D341Med (cell line): ENCODE data around the gene ZFAND3.
"Not testable (repeated sequence)": the region's sequence is repeated elsewhere in the genome, so short reads cannot be mapped to it uniquely, and the experiment has no call there.

Source experiments
- DNase-seq: peaks from one replicate; pipeline ENCODE4 v3.0.0; 2012; ENCODE audit warnings: low spot score

Gene ZFAND3

DNA sequence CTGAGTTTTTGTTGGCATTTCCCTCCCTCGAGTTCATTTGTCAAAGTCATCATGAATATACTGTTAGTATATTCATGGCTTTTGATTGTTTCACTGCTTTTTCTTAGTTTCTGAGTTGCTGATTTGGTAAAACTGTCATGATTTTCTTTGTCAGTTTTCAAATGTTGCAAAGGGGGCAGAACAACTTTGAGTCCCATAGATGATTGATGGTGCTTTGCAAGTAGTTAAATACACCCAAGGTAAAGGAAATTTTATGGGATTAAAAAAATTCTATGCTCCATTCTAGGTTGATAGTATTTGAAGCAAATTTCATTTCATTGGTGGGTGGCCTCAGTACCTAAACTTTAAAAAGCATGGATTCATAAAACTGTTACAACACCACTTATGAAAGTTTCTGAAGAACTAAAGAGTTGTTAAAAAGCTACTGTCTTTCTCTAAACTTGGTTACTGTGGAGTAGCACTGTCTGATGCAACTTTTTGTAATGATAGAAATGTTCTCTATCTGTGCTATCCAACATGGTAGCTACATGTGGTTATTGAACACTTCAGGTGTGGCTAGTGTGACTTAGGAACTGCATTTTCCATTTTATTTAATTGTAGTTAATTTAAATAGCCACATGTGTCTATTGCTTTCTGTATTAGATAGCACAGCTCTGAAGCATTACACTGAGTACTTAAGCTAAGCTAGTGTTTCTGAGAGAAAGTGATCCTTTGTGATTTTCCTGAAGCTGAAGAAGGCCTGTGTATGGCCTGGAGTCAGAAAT, 153.6 kb downstream of the ZFAND3 start:
- DNase-seq, result no peak

DNA sequence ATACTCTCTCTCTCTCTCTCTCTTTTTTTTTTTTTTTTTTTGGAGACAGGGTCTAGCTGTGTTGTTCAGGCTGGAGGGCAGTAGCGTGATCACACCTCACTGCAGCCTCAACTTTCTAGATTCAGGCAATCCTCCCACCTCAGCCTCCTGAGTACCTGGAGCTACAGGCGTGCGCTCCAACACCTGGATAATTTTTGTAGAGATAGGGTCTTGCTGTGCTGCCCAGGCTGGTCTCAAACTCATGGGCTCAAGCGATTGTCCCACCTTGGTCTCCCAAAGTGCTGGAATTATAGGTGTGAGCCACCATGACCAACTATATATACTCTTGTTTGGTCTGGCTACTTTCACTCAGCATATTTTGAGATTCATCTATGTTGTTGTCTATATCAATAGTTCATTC, 154.9 kb downstream of the ZFAND3 start:
- DNase-seq, result no peak

DNA sequence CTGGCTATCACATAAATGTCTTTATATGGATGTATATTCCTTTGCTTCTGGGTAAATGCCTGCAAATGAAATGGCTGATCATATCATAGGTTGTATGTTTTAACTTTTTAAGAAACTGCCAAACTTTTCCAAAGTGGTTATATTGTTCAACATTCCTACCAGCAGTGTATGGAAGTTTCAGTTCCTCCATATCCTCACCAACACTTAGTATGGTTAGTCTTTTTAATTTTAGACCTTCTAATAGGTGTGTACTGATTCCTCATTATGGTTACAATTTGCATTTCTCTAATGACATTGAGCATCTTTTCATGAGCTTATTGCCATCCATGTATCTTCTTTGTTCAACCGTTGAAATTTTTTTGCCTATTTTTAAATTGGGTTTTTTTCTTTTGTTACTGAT, 155.4 kb downstream of the ZFAND3 start:
- DNase-seq, result no peak

DNA sequence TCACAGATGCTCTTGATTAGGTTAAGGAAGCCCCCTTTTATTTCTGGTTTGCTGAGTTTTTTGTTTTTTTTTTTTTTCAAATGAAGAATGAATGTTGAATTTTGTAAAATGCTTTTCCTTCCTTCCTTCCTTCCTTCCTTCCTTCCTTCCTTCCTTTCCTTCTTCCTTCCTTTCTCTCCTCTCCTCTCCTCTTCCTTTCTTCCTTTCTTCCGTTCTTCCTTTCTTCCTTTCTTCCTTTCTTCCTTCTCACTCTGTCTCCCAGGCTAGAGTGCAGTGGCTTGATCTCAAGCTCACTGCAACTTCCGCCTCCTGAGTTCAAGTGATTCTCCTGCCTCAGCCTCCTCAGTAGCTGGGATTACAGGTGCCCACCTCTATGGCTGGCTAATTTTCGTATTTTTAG, 158.2 kb downstream of the ZFAND3 start:
- DNase-seq, result no peak

DNA sequence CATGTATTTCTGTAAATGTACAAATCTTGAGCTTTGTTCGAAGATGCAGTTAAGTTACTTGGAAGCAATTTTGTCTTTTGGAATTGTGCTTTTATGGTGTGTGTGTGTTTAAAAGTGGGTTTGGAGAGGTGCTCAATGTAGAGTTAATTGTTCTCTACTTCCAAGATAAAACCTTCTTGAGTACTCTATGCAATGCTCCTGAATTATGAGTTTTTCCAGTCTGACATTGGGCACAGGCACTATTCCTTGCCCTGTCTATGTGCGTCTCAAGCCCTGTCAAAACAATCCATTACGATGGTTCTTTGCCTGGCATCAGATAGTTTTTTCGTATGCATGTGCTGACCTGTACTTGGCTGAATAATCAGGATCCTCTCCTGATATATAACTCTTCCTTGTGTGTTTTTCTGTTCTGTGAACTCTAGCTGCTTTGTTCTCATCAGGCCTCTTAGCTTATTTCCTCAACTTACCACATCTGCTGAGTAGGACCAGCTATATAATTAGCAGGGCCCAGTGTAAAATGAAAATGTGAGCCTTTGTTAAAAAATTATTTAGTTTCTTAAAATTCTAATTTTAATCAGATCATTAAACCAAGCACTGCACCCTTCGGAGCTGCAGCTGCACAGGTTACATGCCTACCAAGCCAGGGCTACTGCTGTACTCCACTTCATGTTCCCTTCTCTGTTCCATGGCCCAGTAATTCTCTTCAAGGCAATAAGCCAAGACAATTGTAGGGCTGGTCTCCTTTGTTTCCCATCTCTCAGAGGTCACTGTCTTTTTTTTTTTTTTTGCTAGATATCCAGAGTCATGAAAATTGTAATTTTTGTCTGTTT, 160.1 kb downstream of the ZFAND3 start:
- DNase-seq, result no peak

DNA sequence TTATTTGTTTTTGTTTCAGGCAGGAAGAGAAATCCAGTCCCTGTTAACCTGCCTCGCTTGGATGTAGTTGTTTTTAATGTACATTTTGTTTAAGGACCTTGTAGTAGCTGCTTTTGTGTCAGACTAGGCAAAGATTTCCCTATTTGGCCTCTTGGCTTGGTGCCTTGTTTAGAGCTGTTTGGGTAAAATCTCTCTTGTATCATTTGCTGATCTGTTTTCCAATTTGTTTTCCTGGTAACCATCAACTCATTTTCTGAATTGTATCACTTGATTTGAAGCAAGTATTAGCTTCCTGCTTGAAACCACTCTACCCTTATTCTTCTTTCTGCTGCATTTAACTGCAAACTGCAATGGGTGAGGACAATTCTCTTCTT, 160.7 kb downstream of the ZFAND3 start:
- DNase-seq, result no peak

DNA sequence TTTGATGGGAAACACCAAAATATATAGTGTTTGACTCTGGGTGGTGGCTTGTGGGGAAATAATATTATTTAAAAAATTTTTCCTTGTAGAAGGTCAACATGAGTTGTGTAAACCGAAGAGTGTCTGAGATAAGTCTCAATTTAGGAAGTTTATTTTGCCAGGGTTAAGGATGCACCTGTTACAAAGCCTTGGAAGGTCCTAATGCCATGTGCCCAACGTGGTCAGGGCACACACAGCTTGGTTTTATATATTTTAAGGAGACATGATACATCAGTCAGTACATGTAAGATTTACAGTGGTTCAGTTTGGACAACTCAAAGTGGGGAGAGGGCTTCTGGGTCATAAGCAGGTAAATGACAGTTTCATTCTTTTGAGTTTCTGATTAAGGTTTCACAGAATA, 162.1 kb downstream of the ZFAND3 start:
- DNase-seq, result no peak

DNA sequence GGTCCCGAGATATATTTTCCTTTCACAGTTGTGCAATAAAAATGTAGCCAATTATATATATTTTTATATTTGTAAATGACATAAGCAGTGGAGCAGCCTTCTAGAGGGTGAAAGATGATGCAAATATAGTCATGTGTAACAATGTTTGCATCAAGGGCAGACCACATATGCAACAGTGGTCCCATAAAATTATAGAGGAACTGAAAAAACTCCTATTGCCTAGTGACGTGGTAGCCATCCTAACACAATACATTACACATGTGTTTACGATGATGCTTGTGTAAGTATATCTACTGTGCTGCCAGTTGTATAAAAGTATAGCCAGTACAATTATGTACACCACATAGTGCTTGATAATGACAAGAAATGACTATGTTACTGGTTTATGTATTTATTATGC, 162.8 kb downstream of the ZFAND3 start:
- DNase-seq, result no peak

DNA sequence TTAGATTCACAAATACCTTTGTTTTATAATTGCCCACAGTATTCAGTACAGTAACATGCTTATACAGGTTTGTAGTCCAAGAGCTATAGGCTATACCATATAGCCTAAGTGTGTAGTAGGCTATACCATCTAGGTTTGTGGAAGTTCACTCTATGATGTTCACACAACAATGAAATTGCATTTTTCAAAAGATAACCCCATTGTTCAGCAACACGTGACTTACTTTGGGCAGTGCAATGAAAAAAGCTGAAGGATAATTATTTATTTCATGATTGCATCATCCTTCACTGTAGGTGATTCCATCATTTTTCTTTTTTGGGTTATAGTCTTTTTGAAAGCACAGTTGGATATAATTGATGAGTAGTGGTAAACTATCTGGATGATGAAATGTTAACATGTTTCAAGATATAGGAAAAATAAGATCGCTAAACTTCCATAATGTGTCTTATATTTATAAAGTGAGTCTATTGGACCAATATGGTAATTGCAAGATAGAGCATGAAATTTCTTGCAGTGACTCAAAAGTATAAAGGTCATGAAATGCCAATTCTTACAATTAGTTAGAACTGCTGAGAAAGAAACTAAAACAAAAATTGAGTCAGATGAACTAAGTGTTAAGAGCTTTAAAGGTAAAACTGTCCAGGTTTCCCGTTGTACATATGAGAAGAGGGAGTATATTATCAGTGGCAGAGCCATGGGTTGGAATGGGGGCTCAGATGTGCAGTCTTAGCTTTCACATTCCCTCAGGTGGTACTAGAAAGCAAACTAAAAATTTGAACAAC, 164.4 kb downstream of the ZFAND3 start:
- DNase-seq, result no peak

DNA sequence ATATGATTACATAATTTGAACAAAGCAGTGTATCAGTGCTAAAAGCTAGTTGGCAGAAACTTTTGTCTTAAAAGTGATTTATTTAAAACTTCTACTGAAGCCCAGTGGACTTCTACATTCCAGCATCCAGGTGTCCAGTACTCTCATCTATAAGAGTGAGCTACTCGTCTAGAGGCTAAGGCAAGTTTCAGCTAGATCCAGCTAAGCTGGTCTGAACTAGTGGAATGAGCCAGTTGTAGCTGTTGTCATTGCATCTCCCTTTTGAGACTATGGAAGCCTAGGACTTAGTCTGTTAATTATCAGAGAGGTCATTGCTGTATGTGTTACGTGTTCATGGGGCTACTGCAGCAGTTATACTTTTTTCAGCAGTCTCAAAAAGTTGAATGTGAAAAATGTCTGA, 165.1 kb downstream of the ZFAND3 start:
- no peak for DNase-seq

DNA sequence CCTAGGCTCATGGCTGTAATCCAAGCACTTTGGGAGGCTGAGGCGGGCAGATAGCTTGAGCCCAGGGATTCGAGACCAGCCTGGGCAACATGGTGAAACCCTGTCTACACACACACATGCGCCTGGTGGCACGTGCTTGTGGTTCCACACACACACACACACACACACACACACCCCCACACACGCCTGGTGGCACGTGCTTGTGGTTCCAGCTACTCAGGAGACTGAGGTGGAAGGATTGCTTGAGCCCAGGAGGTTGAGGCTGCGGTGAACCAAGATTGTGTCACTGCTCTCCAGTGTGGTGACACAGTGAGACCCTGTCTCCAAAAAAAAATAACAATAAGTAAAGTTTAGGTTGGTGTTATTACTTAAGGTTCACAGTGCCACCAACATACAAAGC, 165.8 kb downstream of the ZFAND3 start:
- no peak for DNase-seq

DNA sequence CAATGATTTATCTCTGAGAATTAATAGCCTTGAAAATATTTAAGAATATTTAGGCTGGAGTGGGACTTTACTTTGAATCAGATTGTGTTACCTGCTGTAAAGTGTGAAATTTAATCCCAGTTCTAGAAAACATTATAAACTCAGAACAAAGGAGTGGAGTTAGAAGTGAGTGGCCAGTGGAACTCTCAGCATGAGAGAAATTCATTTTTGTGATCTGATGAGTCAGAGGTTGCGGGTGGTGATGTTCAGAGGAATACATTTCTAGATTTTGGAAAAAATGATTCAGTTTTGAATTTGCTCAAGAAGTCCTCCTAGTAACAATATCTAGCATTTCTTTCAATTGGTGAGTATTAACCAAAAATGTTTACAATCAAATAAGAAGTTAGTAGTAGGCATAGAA, 167.5 kb downstream of the ZFAND3 start:
- no peak for DNase-seq

DNA sequence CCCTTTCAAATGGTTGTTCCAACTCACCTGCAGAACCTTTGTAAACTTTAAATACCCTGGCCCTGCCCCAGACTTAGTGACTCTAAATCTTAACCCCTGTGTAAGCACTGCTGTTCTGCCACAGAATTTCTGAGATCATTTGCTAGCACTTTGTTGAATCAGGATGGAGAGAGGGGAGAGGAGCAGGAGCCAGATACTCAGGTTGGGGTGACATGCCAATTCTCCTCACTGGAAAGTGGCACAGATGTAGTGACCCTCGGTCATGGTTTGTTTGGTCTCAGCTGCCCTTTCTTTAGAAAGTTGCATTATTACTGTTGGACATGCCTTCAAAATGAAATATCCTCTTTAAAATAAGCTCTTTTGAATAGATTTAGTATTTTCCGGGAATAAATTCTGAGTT, 168.0 kb downstream of the ZFAND3 start:
- no peak for DNase-seq

DNA sequence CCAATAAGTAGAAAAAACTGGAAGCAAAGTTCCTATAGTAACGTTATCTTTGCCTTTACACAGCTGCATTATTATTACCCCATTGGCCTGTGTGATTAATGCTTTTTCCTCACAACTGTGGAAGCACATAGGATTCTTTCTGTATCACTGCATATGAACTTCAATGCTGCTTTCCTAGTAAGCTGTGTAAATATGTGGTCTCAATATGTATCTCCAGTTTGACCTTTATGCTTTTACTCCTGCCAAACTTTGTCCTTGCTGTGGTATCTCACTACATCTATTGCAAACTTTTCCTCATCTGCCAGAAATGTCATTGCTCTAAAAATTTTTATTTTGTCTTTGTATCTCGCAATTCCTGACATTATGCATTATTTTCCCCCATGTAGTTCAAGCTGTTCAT, 168.6 kb downstream of the ZFAND3 start:
- DNase-seq, result no peak

DNA sequence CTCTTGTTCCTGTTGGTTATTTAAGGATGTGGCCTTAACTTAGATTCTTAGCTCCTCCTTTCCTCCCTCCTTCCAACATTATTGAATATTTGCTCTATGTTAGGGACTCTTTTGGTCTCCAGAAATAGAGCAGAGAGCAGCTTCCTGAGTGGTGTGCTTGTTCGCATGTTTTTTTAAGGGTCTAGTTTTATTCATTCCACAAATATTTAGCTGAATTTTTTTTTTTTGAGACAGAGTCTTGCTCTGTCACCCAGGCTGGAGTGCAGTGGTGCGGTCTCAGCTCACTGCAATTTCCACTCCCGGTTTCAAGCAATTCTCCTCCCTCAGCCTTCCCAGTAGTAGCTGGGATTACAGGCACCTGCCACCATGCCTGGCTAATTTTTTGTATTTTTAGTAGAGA, 169.2 kb downstream of the ZFAND3 start:
- no peak for DNase-seq

DNA sequence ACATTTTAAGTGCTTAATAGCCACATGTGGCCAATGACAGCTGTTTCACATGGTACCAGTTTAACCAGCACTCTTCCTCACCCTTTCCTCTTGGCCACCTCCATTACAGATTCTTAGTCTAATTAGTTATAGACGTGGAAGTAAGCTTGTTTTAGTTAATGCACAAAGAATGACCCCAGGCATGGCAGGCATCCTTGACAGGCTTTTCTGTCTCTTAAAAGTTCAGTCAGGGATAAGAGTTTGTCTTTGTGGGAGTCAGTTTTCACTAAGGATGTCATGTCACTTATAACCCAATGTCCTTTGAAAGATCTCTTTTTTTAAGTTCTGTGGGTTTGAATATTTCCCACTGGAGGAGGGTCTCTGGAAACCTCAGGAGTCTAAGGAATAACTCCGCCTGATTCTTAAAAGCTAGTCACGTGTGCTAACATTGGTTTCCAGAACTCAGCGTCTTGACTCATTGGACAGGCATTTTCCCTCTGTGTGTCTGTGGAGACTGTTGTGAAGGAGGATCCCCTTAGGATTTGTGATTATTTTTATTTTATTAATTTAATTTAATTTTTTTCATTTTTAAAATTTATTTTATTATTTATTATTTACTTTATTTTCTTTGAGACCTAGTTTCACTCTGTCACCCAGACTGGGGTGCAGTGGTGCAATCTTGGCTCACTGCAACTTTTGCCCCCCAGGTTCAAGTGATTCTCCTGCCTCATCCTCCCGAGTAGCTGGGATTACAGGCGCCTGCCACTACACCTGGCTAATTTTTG, 171.4 kb downstream of the ZFAND3 start:
- DNase-seq, result no peak

DNA sequence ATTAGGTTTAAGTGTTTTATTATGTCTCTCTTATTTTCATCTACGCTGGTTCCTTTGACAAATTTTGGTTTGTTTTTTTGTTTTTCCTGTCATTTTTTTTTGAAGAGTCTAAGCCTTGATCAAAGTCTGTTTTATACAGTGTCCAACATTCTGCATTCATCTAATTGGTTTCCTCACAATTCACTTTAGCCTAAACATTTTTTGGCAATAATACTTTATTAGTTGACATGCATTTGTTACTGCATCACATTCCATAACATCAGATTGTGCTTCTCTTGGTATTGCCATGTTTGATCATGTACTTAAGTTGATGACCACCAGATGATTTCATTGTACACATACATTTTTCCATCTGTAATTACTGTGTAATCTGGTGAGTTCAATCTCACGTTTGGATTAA, 173.2 kb downstream of the ZFAND3 start:
- no peak for DNase-seq

DNA sequence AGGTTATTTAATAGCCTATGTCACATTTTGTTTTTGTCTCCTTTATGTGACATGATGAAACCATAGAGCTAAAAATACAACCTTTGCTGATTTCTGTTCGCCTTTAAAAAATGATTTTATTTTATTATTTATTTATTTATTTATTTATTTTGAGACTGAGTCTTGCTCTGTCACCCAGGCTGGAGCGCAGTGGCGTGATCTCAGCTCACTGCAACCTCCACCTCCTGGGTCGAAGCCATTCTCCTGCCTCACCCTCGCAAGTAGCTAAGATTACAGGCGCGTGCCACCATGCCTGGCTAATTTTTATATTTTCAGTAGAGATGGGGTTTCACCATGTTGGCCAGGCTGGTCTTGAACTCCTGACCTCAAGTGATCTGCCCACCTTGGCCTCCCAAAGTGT, 173.7 kb downstream of the ZFAND3 start:
- DNase-seq, result not testable (repeated sequence)

DNA sequence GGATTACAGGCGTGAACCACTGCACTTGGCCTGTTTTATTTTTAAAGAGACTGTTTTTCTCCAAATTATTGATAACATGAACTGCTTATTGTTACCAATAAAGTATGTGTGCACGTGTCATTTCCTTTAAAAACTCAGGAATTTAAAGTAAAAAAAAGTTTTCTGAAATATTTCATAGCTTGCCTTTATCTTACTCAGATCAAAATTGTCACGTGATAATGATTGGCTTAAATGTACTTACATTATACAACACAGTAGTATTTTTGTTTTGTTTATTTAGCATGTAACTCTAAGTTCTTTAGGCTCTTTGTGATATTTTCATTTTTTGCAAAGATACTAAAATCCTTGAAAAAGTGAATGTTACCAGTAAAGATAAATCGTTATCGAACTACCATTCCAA, 174.1 kb downstream of the ZFAND3 start:
- DNase-seq, result no peak

DNA sequence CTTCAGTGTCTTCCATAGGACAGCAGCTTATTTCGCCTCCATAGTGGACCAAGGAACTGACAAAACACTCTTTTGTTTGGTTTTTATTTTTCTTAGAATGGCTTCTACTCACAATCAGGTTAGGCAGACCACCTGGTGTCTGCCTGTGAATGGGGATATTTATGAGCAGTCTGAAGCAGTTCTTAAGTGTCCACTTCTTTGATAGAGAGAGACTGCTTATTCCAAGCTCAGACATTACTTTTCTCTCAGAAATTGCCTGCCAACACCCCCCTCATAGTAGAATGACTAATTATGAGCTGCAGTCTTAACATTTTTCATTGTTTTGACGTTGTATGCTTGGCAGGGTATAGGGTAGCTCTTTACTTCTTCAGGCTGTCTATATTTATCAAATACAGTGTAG, 174.7 kb downstream of the ZFAND3 start:
- DNase-seq, result no peak

DNA sequence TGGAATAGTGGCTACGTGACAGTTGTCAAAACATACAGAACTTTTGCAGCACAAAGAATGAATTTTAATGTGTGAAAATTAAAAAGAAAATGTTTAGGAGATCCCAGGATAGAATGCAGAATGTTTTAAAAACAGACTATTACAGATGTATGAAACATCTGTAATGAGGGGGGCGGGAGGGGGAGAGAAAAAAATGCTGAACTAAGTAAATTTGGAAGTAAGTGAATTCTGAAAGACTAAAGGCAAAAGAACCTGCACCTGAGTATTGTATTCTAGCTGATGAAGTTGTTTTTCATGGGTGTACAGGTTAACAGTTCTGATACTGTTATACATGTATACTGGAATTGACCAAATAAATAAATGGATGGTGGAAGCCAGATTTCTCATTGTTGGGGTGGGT, 178.8 kb downstream of the ZFAND3 start:
- no peak for DNase-seq

DNA sequence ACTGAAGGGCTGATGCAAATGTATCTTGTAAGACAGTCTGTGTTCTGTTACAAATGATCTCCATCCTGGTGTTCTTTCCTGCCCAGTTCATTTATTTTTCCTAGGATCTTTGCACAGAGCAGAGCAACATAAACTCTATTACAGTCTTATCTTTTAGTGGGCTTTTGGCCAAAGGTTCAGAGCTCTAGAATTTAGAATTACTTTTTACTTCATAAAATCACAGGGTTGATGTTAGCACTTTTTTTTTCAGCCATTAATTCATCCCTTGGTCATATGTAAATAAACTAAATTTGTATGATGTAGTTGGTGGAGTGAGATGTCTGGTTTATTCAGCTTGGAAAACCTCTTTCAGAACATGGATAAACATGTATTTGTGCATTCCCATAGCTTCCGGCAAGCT, 181.9 kb downstream of the ZFAND3 start:
- DNase-seq, result no peak
